Activated CD4-positive, CD25-positive, alpha-beta regulatory T cell (primary cell): ENCODE measurements around the gene TMPRSS3.

Source experiments
- DNase-seq, 4 experiments: peaks; one replicate each; lab custom pipeline; 2025; lab: John Stamatoyannopoulos, UW

Gene TMPRSS3

GRCh38 chr21:42395905-42396651 is at the start of gene TMPRSS3:
Gene TMPRSS3, minus strand, starts transcription at chr21:42396052. Its CDS starts 635 bp downstream, at chr21:42395417.
- DNase-seq: no peak

- DNase-seq: no peak
Observed at GRCh38 chr21:42445311-42445710, 49.5 kb upstream of the TMPRSS3 start.

- DNase-seq: no peak
Observed at GRCh38 chr21:42444745-42445059, 48.9 kb upstream of the TMPRSS3 start.

GRCh38 chr21:42443876-42444744 is 48.3 kb upstream of the TMPRSS3 start:
- DNase-seq: no peak

DNA sequence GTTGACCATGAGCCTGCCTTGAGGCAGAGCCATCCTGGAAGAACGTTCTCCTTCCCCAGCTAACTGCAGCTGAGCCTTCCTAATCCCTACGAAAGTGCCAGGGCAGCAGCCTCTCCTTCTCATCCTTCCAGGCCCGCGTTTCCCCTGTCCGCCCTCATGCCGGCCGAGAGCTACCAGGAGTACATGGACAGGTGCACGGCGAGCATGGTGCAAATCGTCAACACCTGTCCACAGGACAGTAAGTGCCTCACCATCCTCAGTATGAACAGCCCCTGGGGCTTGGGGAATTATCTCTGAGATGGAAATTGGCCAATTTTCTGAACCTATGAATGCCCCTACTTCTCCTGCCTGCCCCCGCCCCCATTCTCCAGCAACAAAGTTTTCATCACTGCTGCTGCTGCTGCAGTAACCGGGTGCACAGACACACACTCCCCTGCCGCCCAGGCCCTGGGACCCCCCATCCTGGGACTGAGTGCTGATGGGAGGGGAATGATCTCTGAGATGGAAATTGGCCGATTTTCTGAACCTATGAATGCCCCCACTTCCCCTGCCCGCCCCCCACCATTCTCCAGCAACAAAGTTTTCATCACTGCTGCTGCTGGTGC is 47.4 kb upstream of the TMPRSS3 start:
- no peak for DNase-seq

- no peak for DNase-seq
Observed at GRCh38 chr21:42441963-42442362, 46.1 kb upstream of the TMPRSS3 start.

- no peak for DNase-seq
Observed at GRCh38 chr21:42440187-42440792, 44.4 kb upstream of the TMPRSS3 start.

DNA sequence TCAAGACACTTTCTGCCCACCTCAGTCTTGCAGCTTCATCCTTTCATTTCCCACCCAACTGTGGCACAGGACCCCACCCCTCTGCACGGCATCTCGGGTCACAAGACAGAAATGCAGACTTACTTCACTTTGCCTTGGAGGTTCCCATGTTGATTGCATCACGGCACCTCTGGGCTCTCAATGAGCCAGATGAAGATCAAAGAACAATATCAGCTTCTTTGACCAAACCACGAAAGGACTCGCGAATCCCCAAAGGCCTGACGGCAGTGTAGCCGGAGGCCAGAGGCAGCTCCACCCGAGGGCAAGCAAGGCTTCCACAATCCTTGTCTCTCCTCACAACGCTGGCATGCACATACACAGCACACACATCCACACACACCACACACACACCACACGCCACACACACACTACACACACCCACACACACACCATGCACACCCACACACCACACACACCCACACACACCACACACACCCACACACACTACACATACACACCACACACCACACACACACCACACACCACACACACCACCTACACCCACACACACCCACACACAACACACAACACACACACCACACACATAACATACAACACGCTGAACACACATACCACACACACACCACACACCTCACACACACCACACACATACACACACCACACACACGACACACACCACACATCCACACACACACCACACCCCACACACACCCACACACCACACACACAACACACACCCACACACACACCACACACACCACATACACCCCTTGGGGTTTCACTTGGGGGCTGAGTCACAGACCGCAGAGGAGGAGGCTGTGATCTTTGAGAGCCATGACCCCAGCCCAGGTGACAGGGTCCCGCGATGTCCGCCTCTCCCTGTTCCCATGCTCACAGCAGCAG is 43.7 kb upstream of the TMPRSS3 start:
- DNase-seq: no peak

DNA sequence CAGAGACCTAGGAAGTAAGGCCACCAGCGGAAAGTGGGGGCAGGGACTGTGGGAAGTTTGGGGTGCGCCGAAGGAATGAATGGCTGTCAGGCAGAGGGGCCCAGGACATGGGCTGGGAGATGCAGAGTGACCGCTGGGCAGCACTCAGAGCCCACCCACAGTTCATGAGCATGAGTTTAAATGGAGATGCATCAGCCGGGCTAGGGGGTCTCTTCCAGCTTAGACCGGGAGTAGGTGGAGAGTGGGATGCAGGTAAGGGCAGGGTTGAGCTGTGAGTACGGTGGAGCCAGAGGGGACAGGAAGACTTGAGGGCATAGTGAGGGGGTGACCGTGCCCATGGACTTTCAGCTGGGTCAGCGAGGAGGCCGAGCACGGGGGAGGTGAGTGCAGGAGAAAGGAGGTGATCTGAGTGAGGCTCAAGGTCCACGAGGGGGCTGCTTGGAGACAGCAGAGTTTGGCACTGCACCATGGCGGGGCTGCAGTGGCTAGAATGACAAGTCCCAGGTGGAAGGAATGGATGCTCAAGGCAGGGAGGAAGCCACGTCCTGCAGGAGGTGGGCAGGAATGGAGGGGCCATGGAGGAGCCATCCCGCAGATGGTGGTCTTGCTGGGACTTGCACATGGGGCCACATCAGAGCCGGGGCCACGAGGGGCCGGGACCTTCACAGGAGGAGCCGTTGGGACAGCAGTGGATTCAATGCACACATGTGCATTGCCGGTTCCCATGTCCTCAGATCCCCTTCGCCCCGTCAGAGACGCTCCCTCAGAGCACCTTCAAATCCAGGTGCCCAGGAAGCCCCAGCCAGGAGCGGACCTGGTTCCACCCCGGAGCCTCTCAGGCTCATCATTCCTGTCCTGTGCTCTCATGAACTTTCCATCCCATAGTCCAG is 42.7 kb upstream of the TMPRSS3 start:
- no peak for DNase-seq

DNA sequence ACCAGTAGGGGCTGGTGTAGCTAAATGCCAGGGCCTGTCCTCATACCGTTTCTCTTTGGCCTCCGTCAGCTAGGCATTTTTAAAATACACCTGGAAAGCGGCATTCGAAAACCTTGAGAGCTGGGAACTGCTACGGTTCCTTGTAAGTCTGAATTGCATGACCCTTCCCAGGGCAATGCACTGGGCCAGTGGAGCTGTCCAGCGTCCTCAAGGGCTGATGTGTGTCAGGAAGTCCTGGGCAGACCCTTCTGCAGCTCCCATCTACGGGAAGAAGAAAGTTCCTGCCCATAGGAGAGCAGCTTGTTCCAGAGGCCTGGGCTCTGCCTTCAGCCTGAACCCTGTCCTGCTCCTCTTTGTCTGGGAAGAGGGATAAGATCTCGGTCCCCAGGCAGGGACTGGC is 41.9 kb upstream of the TMPRSS3 start:
- no peak for DNase-seq

DNA sequence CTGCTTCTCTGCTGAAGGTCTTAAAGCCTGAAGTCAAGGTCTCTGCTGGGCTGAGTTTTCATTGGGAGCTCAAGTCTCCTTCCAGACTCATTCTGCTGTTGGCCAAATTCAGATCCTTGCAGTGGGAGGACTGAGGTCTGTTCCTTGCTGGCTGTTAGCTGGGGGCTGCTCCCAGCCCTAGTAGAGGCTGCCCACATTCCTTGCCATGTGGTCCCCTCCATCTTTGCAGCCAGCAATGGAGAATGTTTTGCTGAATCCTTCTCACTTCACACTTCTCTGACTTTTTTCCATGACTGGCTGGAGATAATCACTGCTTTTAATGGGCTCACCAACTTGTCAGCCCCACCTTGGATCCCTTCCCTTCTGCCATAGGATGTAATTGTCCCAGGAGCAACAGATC is 41.1 kb upstream of the TMPRSS3 start:
- DNase-seq: no peak

GRCh38 chr21:42435833-42436232 is 40.0 kb upstream of the TMPRSS3 start:
- no peak for DNase-seq

DNA sequence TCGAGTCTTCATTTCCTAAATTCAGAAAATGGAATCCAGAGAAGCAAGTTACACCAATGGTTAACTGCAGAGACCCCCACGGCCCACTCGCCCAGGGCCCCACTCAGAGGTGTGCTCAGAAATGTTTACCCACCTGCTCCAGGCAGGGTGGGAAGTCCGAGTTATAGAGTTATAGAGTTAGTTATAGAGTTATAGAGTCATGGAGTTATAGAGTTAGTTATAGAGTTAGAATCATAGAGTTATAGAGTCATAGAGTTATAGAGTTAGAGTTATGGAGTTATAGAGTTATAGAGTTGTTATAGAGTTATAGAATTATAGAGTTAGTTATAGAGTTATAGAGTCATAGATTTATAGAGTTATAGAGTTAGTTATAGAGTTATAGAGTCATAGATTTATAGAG is 39.5 kb upstream of the TMPRSS3 start:
- DNase-seq: no peak

- no peak for DNase-seq
Observed at GRCh38 chr21:42434884-42435283, 39.0 kb upstream of the TMPRSS3 start.

DNA sequence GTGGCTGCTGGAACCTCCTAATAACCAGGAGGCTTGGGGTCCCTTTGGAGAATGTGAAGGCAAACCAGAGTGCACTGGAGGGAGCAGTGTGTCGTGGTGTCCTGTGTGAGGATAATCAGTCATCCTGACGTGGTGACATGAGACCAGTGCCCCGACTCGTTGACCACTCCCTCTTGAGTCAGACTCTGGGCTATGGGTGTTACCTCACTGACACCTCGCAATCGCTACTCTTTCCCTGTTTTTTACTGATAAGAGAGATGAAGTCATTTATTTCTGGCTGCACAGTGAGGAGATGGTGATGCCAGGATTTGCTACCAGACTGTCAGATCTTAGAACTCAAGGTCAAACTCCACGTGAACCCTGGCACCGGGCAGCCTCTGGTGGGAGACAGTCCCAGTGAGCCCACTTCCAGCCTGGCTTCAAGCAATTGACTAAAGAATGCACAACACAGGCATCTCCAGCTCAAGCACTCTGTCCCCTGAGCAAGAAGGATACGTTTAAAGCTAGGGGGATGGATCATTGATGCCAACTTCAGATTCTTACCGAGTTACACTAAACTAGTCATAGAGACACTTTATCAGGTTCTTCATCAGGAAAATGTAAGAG is 38.2 kb upstream of the TMPRSS3 start:
- no peak for DNase-seq

- DNase-seq: no peak
Observed at GRCh38 chr21:42432695-42433094, 36.8 kb upstream of the TMPRSS3 start.

GRCh38 chr21:42431196-42431595 is 35.3 kb upstream of the TMPRSS3 start:
- no peak for DNase-seq

- no peak for DNase-seq
Observed at GRCh38 chr21:42430521-42430920, 34.7 kb upstream of the TMPRSS3 start.

DNA sequence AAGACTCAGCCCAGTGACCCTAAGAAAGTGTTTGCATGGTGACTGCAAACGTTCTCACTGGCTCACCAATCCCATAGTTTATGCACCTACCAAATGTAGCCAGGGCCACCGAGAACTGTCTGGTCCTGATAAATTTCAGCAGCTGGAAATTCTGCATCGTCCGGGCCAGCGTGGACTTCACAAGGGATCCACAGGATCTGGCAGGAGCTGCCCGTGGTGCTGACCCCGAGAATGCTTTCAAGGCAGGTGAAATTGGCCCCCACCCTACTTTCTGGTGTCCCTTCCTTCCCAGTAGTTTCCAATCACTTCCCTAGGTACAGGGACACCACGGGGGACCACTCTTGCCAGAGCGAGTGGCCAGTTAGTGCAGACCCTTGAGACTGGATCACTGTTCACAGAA is 34.0 kb upstream of the TMPRSS3 start:
- DNase-seq: no peak

GRCh38 chr21:42429021-42429420 is 33.2 kb upstream of the TMPRSS3 start:
- DNase-seq: no peak
